HepG2 (cell line): Measurements from ENCODE around the gene SLC25A22. TPM values are rescaled to one million over a fixed set of nuclear protein-coding genes. Genes with fewer than 3 reads are reported as not detected.

ENCODE experiments used
- DR1 ChIP-seq: sonication (generic); formaldehyde crosslinking; IDR thresholded peaks from 2 replicates; pipeline ENCODE4 v1.8.0; 2021; ENCODE audit warnings: mild to moderate bottlenecking, missing genetic modification reagents, inconsistent platforms
- KDM4B ChIP-seq: sonication (generic); formaldehyde crosslinking; IDR thresholded peaks from 2 replicates; pipeline ENCODE4 v1.4.0; 2020; ENCODE audit warnings: missing genetic modification reagents
- KMT2A ChIP-seq: sonication (generic); formaldehyde crosslinking; IDR thresholded peaks from 2 replicates; pipeline ENCODE4 v1.4.0; 2020; ENCODE audit warnings: missing genetic modification reagents
- MBNL3 ChIP-seq: fragments of 250-450 bp; sonication (Bioruptor Pico); conservative IDR thresholded peaks from 2 replicates; pipeline ENCODE4 v1.8.0; 2022; ENCODE audit warnings: mild to moderate bottlenecking, inconsistent platforms
- MED8 ChIP-seq: sonication (generic); formaldehyde crosslinking; IDR thresholded peaks from 2 replicates; pipeline ENCODE4 v1.8.1; 2023; ENCODE audit warnings: mild to moderate bottlenecking, missing genetic modification reagents; ENCODE audit not compliant: insufficient replicate concordance
- NFYB ChIP-seq: sonication (generic); formaldehyde crosslinking; IDR thresholded peaks from 2 replicates; pipeline ENCODE4 v1.4.0; 2020; ENCODE audit warnings: missing genetic modification reagents
- RCOR2 ChIP-seq: IDR thresholded peaks from 2 replicates; pipeline ENCODE4 v1.6.1; 2016; ENCODE audit warnings: missing biosample characterization, missing genetic modification reagents
- ZC3H4 ChIP-seq: sonication (generic); formaldehyde crosslinking; IDR thresholded peaks from 2 replicates; pipeline ENCODE4 v1.4.0; 2020; ENCODE audit warnings: missing genetic modification reagents, borderline replicate concordance
- ZFP82 ChIP-seq: sonication (generic); formaldehyde crosslinking; IDR thresholded peaks from 2 replicates; pipeline ENCODE4 v1.5.1; 2020; ENCODE audit warnings: mild to moderate bottlenecking, missing genetic modification reagents, borderline replicate concordance
- ZNF296 ChIP-seq: sonication (generic); formaldehyde crosslinking; conservative IDR thresholded peaks from 2 replicates; pipeline ENCODE4 v1.5.0; 2020; ENCODE audit warnings: mild to moderate bottlenecking, missing genetic modification reagents
- ZNF3 ChIP-seq: IDR thresholded peaks from 2 replicates; pipeline ENCODE4 v1.7.0; 2017; ENCODE audit warnings: inconsistent platforms
- ZNF546 ChIP-seq: sonication (generic); formaldehyde crosslinking; conservative IDR thresholded peaks from 2 replicates; pipeline ENCODE4 v1.8.1; 2023; ENCODE audit warnings: mild to moderate bottlenecking, missing genetic modification reagents
- ZNF619 ChIP-seq: sonication (generic); formaldehyde crosslinking; IDR thresholded peaks from 2 replicates; pipeline ENCODE4 v1.4.0; 2020; ENCODE audit warnings: mild to moderate bottlenecking, missing genetic modification reagents
- ZNF775 ChIP-seq: sonication (generic); formaldehyde crosslinking; IDR thresholded peaks from 2 replicates; pipeline ENCODE4 v1.4.0; 2020; ENCODE audit warnings: missing genetic modification reagents, mild to moderate bottlenecking, moderate library complexity, borderline replicate concordance
- ZSCAN25 ChIP-seq: sonication (generic); formaldehyde crosslinking; IDR thresholded peaks from 2 replicates; pipeline ENCODE4 v1.8.0; 2022; ENCODE audit warnings: mild to moderate bottlenecking, missing genetic modification reagents
- ZSCAN31 ChIP-seq: sonication (generic); formaldehyde crosslinking; IDR thresholded peaks from 2 replicates; pipeline ENCODE4 v1.5.0; 2020; ENCODE audit warnings: low read depth, mild to moderate bottlenecking, missing genetic modification reagents
- polyA plus RNA-seq, 8 experiments: library from polyadenylated mRNA; depleted of rRNA in 3 of 8; stranded (reverse) in 7 of 8; unstranded in 1 of 8; fragments of >200 nt; fragmentation: Illumina TruSeq in 4 of 8; extraction: Trizol in 4 of 8; gene quantifications; 2 replicates each; pipeline versions ENCODE4 v1.2.1 to v1.2.3, GENCODE V29; 2011 to 2016; ENCODE audit warnings: low read depth in 4 of 8, missing spikeins in 1 of 8, mixed read lengths in 1 of 8; ENCODE audit not compliant: insufficient read depth in 1 of 8
- total RNA-seq, 5 experiments: library from RNA; depleted of rRNA; stranded (reverse); fragments of >200 nt; fragmentation: Illumina TruSeq; extraction: Trizol; gene quantifications; 2 replicates each; pipeline ENCODE4 v1.2.3, GENCODE V29; 2016; ENCODE audit warnings: low read depth in 1 of 5
- TF ChIP-seq, protein P1 (sequence below): IDR thresholded peaks from 2 replicates; pipeline ENCODE4 v1.6.1; 2016; ENCODE audit warnings: low read depth, missing genetic modification reagents, missing compliant biosample characterization
- TF ChIP-seq, protein P2 (sequence below): sonication (generic); formaldehyde crosslinking; IDR thresholded peaks from 2 replicates; pipeline ENCODE4 v1.5.0; 2020; ENCODE audit warnings: mild to moderate bottlenecking, missing genetic modification reagents
- TF ChIP-seq, protein P3 (sequence below): IDR thresholded peaks from 2 replicates; pipeline ENCODE4 v1.6.1; 2016; ENCODE audit warnings: control low read depth
- TF ChIP-seq, protein P4 (sequence below): sonication (generic); formaldehyde crosslinking; IDR thresholded peaks from 2 replicates; pipeline ENCODE4 v1.8.0; 2022; ENCODE audit warnings: mild to moderate bottlenecking, missing genetic modification reagents, moderate library complexity

The SLC25A22 gene
- total and polyA plus RNA-seq, 2 of the 13 experiments (the other 11 are each of a cell fraction or from before 2014, with no cell fraction given) = 12.4 to 19.2 TPM

DNA sequence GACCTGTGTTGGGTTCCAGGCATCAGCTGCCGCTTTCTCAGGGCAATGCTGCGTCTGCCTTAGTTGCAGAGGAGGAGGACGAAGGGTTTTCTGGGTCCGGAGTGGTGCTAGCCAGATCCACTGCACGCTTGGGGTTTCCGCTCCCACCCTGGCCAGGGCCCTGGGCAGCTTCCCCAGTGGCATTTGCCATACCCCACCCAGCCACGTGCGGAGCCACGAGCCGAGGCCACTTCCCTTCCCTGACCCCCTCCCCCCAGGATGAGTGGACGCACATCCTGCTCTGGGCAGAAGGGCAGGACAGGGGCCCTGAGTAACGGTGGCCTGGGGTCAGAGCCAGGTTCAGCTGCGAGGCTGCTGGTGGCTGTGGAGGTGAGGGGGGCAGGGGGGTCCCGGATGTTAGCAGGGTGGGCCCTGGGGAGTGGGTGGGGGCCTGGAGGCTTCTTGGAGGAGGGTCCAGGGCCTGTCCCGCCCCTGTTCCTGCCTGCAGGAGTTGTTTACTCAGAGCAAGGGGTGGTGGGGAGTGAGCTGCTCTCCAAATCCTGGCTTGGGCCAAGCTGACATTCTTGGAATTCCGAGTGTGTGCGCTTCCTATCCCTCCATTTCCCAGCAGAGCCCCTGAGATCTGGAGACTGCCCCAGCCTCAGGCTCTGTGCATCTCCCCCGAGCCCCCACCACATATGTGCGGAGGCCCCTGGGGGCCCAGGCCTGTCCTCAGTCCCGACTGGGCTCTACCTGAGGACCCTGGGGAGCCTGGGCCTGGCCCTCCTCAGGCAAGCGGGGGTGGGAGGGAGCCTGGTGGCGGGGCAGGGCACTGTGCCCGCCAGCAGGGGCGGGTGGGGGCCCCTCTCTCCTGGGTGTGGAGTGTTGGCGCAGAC, 46.0 kb upstream of the SLC25A22 start (continued):
- TF ChIP-seq, protein P1, sequence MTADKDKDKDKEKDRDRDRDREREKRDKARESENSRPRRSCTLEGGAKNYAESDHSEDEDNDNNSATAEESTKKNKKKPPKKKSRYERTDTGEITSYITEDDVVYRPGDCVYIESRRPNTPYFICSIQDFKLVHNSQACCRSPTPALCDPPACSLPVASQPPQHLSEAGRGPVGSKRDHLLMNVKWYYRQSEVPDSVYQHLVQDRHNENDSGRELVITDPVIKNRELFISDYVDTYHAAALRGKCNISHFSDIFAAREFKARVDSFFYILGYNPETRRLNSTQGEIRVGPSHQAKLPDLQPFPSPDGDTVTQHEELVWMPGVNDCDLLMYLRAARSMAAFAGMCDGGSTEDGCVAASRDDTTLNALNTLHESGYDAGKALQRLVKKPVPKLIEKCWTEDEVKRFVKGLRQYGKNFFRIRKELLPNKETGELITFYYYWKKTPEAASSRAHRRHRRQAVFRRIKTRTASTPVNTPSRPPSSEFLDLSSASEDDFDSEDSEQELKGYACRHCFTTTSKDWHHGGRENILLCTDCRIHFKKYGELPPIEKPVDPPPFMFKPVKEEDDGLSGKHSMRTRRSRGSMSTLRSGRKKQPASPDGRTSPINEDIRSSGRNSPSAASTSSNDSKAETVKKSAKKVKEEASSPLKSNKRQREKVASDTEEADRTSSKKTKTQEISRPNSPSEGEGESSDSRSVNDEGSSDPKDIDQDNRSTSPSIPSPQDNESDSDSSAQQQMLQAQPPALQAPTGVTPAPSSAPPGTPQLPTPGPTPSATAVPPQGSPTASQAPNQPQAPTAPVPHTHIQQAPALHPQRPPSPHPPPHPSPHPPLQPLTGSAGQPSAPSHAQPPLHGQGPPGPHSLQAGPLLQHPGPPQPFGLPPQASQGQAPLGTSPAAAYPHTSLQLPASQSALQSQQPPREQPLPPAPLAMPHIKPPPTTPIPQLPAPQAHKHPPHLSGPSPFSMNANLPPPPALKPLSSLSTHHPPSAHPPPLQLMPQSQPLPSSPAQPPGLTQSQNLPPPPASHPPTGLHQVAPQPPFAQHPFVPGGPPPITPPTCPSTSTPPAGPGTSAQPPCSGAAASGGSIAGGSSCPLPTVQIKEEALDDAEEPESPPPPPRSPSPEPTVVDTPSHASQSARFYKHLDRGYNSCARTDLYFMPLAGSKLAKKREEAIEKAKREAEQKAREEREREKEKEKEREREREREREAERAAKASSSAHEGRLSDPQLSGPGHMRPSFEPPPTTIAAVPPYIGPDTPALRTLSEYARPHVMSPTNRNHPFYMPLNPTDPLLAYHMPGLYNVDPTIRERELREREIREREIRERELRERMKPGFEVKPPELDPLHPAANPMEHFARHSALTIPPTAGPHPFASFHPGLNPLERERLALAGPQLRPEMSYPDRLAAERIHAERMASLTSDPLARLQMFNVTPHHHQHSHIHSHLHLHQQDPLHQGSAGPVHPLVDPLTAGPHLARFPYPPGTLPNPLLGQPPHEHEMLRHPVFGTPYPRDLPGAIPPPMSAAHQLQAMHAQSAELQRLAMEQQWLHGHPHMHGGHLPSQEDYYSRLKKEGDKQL (CRISPR knock-in tag) = peak; percentile 24; the same call in 1 of the 2 replicates
- TF ChIP-seq, protein P2, sequence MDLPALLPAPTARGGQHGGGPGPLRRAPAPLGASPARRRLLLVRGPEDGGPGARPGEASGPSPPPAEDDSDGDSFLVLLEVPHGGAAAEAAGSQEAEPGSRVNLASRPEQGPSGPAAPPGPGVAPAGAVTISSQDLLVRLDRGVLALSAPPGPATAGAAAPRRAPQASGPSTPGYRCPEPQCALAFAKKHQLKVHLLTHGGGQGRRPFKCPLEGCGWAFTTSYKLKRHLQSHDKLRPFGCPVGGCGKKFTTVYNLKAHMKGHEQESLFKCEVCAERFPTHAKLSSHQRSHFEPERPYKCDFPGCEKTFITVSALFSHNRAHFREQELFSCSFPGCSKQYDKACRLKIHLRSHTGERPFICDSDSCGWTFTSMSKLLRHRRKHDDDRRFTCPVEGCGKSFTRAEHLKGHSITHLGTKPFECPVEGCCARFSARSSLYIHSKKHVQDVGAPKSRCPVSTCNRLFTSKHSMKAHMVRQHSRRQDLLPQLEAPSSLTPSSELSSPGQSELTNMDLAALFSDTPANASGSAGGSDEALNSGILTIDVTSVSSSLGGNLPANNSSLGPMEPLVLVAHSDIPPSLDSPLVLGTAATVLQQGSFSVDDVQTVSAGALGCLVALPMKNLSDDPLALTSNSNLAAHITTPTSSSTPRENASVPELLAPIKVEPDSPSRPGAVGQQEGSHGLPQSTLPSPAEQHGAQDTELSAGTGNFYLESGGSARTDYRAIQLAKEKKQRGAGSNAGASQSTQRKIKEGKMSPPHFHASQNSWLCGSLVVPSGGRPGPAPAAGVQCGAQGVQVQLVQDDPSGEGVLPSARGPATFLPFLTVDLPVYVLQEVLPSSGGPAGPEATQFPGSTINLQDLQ (CRISPR knock-in tag) = peak; percentile 64; the same call in 1 of the 2 replicates
- TF ChIP-seq ZNF775 = no peak
- no peak for TF ChIP-seq ZNF3 (CRISPR knock-in tag)
- no peak for TF ChIP-seq ZNF619 (CRISPR knock-in tag)
- no peak for TF ChIP-seq RCOR2 (CRISPR knock-in tag)
- no peak for TF ChIP-seq ZC3H4 (CRISPR knock-in tag)
- TF ChIP-seq ZFP82 (CRISPR knock-in tag) = no peak
- TF ChIP-seq KMT2A (CRISPR knock-in tag) = no peak
- 0 out of 2 replicates have a peak, but pooled peaks have one; percentile 37 for TF ChIP-seq ZNF296 (CRISPR knock-in tag)
- TF ChIP-seq, protein P3, sequence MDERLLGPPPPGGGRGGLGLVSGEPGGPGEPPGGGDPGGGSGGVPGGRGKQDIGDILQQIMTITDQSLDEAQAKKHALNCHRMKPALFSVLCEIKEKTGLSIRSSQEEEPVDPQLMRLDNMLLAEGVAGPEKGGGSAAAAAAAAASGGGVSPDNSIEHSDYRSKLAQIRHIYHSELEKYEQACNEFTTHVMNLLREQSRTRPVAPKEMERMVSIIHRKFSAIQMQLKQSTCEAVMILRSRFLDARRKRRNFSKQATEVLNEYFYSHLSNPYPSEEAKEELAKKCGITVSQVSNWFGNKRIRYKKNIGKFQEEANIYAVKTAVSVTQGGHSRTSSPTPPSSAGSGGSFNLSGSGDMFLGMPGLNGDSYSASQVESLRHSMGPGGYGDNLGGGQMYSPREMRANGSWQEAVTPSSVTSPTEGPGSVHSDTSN (CRISPR knock-in tag) = no peak
- TF ChIP-seq MED8 (CRISPR knock-in tag) = no peak
- TF ChIP-seq NFYB = no peak
- no peak for TF ChIP-seq DR1
- TF ChIP-seq ZSCAN25 = no peak
- TF ChIP-seq, protein P4, sequence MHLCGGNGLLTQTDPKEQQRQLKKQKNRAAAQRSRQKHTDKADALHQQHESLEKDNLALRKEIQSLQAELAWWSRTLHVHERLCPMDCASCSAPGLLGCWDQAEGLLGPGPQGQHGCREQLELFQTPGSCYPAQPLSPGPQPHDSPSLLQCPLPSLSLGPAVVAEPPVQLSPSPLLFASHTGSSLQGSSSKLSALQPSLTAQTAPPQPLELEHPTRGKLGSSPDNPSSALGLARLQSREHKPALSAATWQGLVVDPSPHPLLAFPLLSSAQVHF (CRISPR knock-in tag) = peak; percentile 62; the same call in 1 of the 2 replicates
- no peak for TF ChIP-seq KDM4B (CRISPR knock-in tag)
- TF ChIP-seq ZNF546 (CRISPR knock-in tag) = 0 out of 2 replicates have a peak, but pooled peaks have one; percentile 34
- no peak for TF ChIP-seq MBNL3 (CRISPR knock-in tag)
- 0 out of 2 replicates have a peak, but pooled peaks have one; percentile 21 for TF ChIP-seq ZSCAN31 (CRISPR knock-in tag)
